PC-3 (cell line): Measurements from ENCODE around the gene INMT. TPM values are rescaled to one million over a fixed set of nuclear protein-coding genes. Genes with fewer than 3 reads are reported as not detected.

Source experiments
- ATAC-seq: fragments of 200-7000 bp; cut with Tn5 transposase; 2 replicates; pipeline ENCODE4 v1.9.1; 2020; ENCODE audit warnings: mild to moderate bottlenecking, moderate library complexity
- BruUV-seq: library from RNA; stranded (reverse); fragments of 400-500 nt; replicated peaks from 2 replicates; lab custom pipeline; 2021; lab: Mats Ljungman, UMichigan
- CTCF ChIA-PET: fragments of 300-600 bp; sonication (Branson Sonifier 250); formaldehyde crosslinking; loops from one replicate; lab custom pipeline; 2022; ENCODE audit warnings: antibody characterized with exemption; lab: Charles Lee
- POLR2A ChIA-PET: fragments of 300-600 bp; sonication (Branson Sonifier 250); formaldehyde crosslinking; loops from one replicate; lab custom pipeline; 2022; ENCODE audit warnings: antibody characterized with exemption; ENCODE audit not compliant: unreplicated experiment; lab: Charles Lee
- DNase-seq: peaks from one replicate; pipeline ENCODE4 v3.0.0-alpha.2; 2015
- H2AFZ ChIP-seq: fragments of 300-600 bp; sonication (generic); 2 replicates; pipeline ENCODE4 v1.6.0; 2016; ENCODE audit warnings: antibody characterized with exemption, low read length
- H3F3A ChIP-seq: fragments of 300-600 bp; sonication (generic); one replicate; pipeline ENCODE4 v1.6.0; 2017; ENCODE audit warnings: antibody characterized with exemption, low read length, control low read depth, mild to moderate bottlenecking; ENCODE audit not compliant: unreplicated experiment
- H3K27ac ChIP-seq: fragments of 300-600 bp; sonication (generic); 2 replicates; pipeline ENCODE4 v1.5.1; 2016; ENCODE audit warnings: mild to moderate bottlenecking, low read length
- H3K27me3 ChIP-seq: fragments of 300-600 bp; sonication (generic); 2 replicates; pipeline ENCODE4 v1.6.1; 2016; ENCODE audit warnings: low read length, mixed read lengths
- H3K36me3 ChIP-seq: fragments of 300-600 bp; sonication (generic); 2 replicates; pipeline ENCODE4 v1.6.1; 2016; ENCODE audit warnings: low read depth, mixed run types, low read length, mixed read lengths
- H3K4me1 ChIP-seq: fragments of 300-600 bp; sonication (generic); 2 replicates; pipeline ENCODE4 v1.5.1; 2016; ENCODE audit warnings: low read length; ENCODE audit not compliant: insufficient read depth
- H3K4me2 ChIP-seq: fragments of 300-600 bp; sonication (generic); 2 replicates; pipeline ENCODE4 v1.6.0; 2016; ENCODE audit warnings: low read length
- H3K4me3 ChIP-seq: fragments of 300-600 bp; sonication (generic); 2 replicates; pipeline ENCODE4 v1.5.1; 2016; ENCODE audit warnings: mild to moderate bottlenecking, low read length, mixed read lengths
- H3K79me2 ChIP-seq: fragments of 300-600 bp; sonication (generic); 2 replicates; pipeline ENCODE4 v1.6.1; 2017; ENCODE audit warnings: low read length, mixed read lengths
- H3K9ac ChIP-seq: fragments of 300-600 bp; sonication (generic); 2 replicates; pipeline ENCODE4 v1.6.0; 2016; ENCODE audit warnings: mild to moderate bottlenecking, low read length
- H3K9me2 ChIP-seq: fragments of 300-600 bp; sonication (generic); replicated peaks from 2 replicates; pipeline ENCODE4 v1.6.1; 2016; ENCODE audit warnings: mixed run types, low read length, mixed read lengths
- H3K9me3 ChIP-seq: fragments of 300-600 bp; sonication (generic); 2 replicates; pipeline ENCODE4 v1.6.1; 2016; ENCODE audit warnings: low read length, mixed read lengths
- H4K20me1 ChIP-seq: fragments of 300-600 bp; sonication (generic); 2 replicates; pipeline ENCODE4 v1.6.1; 2016; ENCODE audit warnings: low read length, mixed read lengths
- CTCF ChIP-seq: fragments of 300-600 bp; sonication (generic); conservative IDR thresholded peaks from 2 replicates; pipeline ENCODE4 v1.5.1; 2017; ENCODE audit warnings: antibody characterized with exemption, low read depth, mild to moderate bottlenecking, low read length
- EZH2 ChIP-seq: fragments of 300-600 bp; sonication (generic); IDR thresholded peaks from one replicate; pipeline ENCODE4 v1.6.1; 2017; ENCODE audit warnings: antibody characterized with exemption, mild to moderate bottlenecking, low read length; ENCODE audit not compliant: unreplicated experiment
- EZH2phosphoT487 ChIP-seq: fragments of 300-600 bp; sonication (generic); IDR thresholded peaks from 2 replicates; pipeline ENCODE4 v1.6.1; 2018; ENCODE audit warnings: mild to moderate bottlenecking, antibody characterized with exemption, low read length, borderline replicate concordance
- intact Hi-C: fragments of 100-400 bp; cut with micrococcal nuclease; formaldehyde crosslinking; loops from 2 replicates; pipeline ENCODE4 v1.9.0; 2023
- total RNA-seq: library from RNA; depleted of rRNA; stranded (reverse); fragments of >200 nt; gene quantifications from 2 replicates; pipeline ENCODE4 v1.2.3, GENCODE V29; 2014

Gene INMT
- total RNA-seq, 1 experiment from 2014 or later = not detected

GRCh38 chr7:30761214-30762156, 9.6 kb downstream of the INMT start:
- intact Hi-C loops = no loop called here
- Histone ChIP-seq H3K4me1 (no peaks in the 10 kb centered on the region), H3K9me3 (no peaks in the 10 kb centered on the region), H3K9ac (no peak overlapping the region), H3K4me3 (no peak overlapping the region), H3K9me2 (no peaks in the 10 kb centered on the region), H3K36me3 (no peaks in the 10 kb centered on the region), H4K20me1 (no peaks in the 10 kb centered on the region), H3F3A (no peaks in the 10 kb centered on the region), H3K79me2 (no peaks in the 10 kb centered on the region), H3K4me2 (no peak overlapping the region), H3K27me3 (peaks cover 7% of the 10 kb centered on the region; the same call in 1 of the 2 replicates), H3K27ac (no peak overlapping the region), H2AFZ (no peak overlapping the region)
- DNase-seq = no peak
- ATAC-seq = no peak
- no TSS peak for BruUV-seq
- ChIA-PET POLR2A (no interaction called here), CTCF (no interaction called here)
- TF ChIP-seq EZH2phosphoT487 = no peak
- TF ChIP-seq EZH2 = no peak
- no peak for TF ChIP-seq CTCF

- Histone ChIP-seq H3K36me3 (no peaks in the 10 kb centered on the region), H3K4me2 (no peak overlapping the region), H3K9ac (no peak overlapping the region), H3K9me2 (no peaks in the 10 kb centered on the region), H3K27me3 (peaks cover 7% of the 10 kb centered on the region; the same call in 1 of the 2 replicates), H3K9me3 (no peaks in the 10 kb centered on the region), H3K4me1 (no peaks in the 10 kb centered on the region), H3K4me3 (no peak overlapping the region), H3K79me2 (no peaks in the 10 kb centered on the region), H4K20me1 (no peaks in the 10 kb centered on the region), H3F3A (no peaks in the 10 kb centered on the region), H2AFZ (no peak overlapping the region), H3K27ac (no peak overlapping the region)
- ChIA-PET CTCF (no interaction called here), POLR2A (no interaction called here)
- no peak for ATAC-seq
- intact Hi-C loops = no loop called here
- BruUV-seq = no TSS peak
- TF ChIP-seq EZH2phosphoT487 = no peak
- no peak for TF ChIP-seq EZH2
- TF ChIP-seq CTCF = no peak
- no peak for DNase-seq
Observed at GRCh38 chr7:30764030-30764975, 12.4 kb downstream of the INMT start.
